A549 treated with RU486 at 1 μM for 4 hours (cell line): ENCODE results near the gene ABCA2. TPM values are rescaled to one million over a fixed set of nuclear protein-coding genes. Genes with fewer than 3 reads are reported as not detected.

Source experiments
- total RNA-seq: library from RNA; stranded (reverse); fragments of 200-300 nt; extraction: Qiagen RNA extraction; gene quantifications from 5 replicates; pipeline ENCODE4 v1.2.3, GENCODE V29; 2022; ENCODE audit warnings: low read depth

The ABCA2 gene
- 18.6 to 29.0 TPM (median 26.5 TPM) in 5 replicates for total RNA-seq

GRCh38 chr9:137027369-137028262, at the start of gene ABCA2:
ABCA2 (minus strand) TSS chr9:137028237; CDS start chr9:137028140, 97 bp downstream.

GRCh38 chr9:137077010-137077747, 49.1 kb upstream of the ABCA2 start, which contains the start of gene UAP1L1:
UAP1L1 (plus strand) TSS chr9:137077517; CDS start chr9:137077533, 16 bp downstream.

GRCh38 chr9:137070201-137070905, 42.3 kb upstream of the ABCA2 start, which contains the start of gene SAPCD2:
SAPCD2 (minus strand) TSS chr9:137070557; CDS start chr9:137070460, 97 bp downstream.

DNA sequence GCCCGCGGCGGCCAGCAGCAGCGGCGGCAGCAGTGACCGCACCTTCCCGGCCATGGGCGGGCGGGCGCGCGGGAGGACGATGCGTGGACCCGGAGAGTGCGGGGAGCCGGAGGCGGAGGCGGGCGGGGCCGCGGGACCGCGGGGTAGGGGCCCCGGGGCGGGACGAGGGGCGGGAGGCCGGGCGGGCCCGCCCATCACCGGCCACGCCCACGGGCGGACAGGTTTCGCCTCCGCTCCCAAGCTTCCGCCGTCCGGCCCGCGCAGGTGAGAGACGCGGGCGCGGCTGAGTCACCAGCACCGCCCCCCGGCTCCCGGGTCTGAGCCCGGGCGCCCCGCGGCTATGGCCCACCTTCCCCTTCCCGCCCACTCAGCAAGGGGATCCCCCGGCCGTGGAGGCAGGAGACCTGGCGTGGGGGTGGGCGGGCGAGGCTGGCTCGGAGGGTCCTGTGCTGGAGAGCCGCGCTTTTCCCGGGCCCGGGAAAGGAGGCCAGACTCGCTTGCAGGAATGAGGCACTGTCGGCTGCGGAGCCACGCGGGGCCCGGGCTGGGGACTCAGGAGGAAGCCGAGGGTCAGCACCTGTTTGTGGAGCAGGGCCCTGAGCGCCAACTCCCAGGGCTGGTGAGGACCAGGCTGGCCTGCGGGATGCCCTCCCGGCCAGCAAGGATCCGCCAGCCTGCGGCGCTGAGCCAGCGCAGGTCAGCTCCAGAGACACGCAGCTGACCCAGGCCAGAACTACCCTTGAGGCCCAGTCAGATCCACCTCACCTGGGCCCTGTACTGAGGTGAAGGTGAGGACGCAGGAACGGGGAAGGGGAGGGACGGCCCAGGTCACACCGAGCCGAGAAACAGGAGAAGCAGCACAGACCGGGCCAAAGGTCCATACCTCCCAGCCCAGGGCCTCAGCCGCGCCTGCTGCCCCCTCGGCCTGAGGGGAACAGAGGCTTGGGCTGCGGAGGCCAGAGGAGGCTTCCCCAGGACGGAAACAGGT, 26.2 kb upstream of the ABCA2 start, which contains the start of gene ENTPD2:
Gene ENTPD2 (minus strand): TSS at position 118 of the 988 bp plus-strand sequence. CDS start 64 bp downstream, at position 54.

GRCh38 chr9:137046088-137046787, 18.2 kb upstream of the ABCA2 start, which contains the start of gene NPDC1:
NPDC1 (minus strand) TSS chr9:137046177; CDS start chr9:137045989, 188 bp downstream.

DNA sequence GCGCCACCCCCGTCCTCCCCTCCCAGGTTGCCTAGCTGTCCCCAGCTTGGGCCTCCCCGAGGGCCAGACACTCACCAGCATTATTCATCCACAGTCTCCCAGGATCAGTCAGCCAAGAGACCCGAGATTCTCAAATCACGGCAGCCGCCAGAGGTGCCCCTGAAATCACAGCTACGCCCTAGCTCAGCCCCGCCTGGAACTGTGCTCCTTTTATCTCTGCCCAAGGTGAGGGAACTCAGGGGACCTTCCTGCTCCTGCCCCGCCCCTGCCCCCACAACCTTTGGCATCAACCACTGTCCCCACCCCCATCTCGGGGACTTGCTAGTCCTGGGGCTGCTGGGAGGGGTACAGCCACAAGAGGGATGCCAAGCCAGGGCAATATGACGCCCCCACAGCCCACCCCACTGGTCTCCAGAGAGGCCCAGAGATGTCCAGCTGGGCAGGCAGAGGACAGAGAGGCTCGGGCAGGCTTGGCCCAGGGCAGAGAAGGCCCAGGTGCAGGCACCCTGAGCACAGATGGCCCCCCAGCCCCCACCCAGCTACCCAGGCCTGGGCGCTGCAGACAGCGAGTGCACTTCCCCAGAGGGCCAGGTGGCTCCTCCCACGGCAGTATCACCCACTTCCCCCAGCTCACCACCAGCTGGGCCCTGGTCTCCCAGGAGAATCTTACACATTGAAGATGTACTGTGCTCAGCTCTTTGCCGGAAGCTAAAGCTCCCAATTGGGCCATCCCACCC, 4.0 kb upstream of the ABCA2 start, which contains the start of gene FUT7:
Gene FUT7 (minus strand): TSS at position 185 of the 737 bp plus-strand sequence. CDS start 97 bp downstream, at position 88.

GRCh38 chr9:136996361-136997292, 31.4 kb downstream of the ABCA2 start, which contains the start of gene CLIC3:
CLIC3 (minus strand) TSS chr9:136996568; CDS start chr9:136996543, 25 bp downstream.

DNA sequence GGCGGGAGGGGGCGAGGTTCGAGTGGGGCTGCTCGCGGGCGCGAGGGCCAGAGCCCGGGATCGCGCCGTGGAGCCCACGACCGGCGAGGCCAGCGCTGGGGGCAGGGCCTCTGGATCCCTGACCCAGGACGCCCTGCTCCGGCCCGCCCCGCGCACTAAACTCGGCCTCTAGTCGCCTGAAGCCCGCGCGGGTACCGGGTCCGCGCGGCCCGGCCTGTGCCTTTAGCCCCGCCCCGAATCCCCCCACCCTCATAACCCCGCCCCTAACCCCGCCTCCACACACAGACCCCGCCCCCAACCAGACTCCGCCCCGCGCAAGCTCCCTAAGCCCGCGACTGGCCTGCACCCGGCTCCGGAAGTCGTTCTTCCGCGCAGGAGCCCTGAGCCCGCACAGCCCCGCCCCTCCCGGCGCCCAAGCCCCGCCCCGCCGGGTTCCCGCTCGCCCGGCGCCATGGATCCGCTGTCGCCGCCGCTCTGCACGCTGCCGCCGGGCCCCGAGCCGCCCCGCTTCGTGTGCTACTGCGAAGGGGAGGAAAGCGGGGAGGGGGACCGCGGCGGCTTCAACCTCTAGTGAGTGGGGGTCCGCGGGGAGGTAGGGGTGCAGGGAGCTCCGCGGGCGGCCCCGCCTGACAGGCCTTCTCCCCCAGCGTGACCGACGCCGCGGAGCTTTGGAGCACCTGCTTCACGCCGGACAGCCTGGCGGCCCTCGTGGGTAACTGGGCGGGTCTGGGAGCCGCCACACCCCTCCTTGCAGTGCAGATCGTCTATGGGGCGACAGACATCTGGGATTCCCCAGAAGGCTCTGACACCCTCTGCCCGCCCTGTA, 35.8 kb downstream of the ABCA2 start, which contains the start of gene PAXX:
Gene PAXX (plus strand): TSS at position 430 of the 826 bp plus-strand sequence. CDS start 22 bp downstream, at position 452.

DNA sequence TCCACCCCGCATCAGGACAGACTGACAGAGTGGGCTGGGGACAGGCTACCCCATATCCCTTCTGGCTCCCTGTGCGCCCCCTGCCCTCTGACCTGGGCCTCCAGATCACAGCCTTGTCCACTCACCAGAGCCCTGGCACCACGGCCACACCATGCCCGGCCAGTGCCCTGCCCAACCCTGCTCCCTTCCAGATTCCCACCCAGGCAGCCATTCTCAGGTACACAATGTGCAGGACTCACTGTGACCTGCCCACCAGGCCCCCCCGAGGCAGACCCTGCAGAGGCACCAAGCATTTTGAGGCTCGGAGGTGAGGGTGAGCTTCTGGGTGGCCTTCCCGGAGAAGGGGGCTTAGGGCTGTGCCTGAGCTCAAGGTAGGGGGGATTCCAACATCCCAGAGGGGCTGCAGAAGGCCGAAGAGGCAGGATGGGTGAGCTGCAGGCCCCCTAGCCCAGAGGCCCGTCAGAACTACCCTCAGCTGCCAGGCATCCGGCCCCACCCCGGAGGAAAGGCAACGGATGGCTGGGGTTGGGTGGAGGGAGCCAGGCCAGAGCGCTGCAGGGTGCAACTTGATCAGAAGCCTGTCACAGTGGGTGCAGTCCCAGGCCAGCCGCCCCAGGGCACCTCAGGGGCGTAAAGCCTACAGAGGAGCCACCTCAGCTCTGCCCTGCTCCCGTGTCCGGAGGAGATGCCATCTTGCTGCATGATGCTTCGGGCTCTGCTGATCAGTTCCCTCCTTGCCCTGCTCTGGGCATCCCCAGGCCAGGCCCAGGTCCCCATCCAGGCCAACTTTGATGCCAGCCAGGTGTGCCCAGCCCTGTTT, 45.6 kb downstream of the ABCA2 start, which contains the start of gene LCNL1:
Gene LCNL1 (plus strand): TSS at position 762 of the 820 bp plus-strand sequence. CDS start 594 bp downstream, outside the sequence.

GRCh38 chr9:136977223-136977622, 50.8 kb downstream of the ABCA2 start, which contains the start of gene PTGDS:
PTGDS (plus strand) TSS chr9:136977504; CDS start chr9:136977579, 75 bp downstream.

Other genes starting within 250 kb of the ABCA2 start
- 55.2 to 72.6 TPM (median 70.2 TPM) in 5 replicates for gene TMEM141, start 236.9 kb downstream of the ABCA2 start, total RNA-seq
- gene CCDC183, start 231.9 kb downstream of the ABCA2 start, total RNA-seq = 0.28 to 0.49 TPM (median 0.32 TPM) in 5 replicates
- 62.1 to 91.5 TPM (median 77.2 TPM) in 5 replicates for gene RABL6, start 220.3 kb downstream of the ABCA2 start, total RNA-seq
- gene AJM1, start 185.8 kb downstream of the ABCA2 start, total RNA-seq = 3.1 to 4.4 TPM (median 4.0 TPM) in 5 replicates
- gene PHPT1, start 178.8 kb downstream of the ABCA2 start, total RNA-seq = 264 to 320 TPM (median 309 TPM) in 5 replicates
- 1.8 to 5.2 TPM (median 3.6 TPM) in 5 replicates for gene MAMDC4, start 175.9 kb downstream of the ABCA2 start, total RNA-seq
- 453 to 576 TPM (median 473 TPM) in 5 replicates for gene EDF1, start 161.9 kb downstream of the ABCA2 start, total RNA-seq
- gene TRAF2, start 141.7 kb downstream of the ABCA2 start, total RNA-seq = 43.0 to 67.7 TPM (median 61.3 TPM) in 5 replicates
- 58.4 to 107 TPM (median 95.0 TPM) in 5 replicates for gene FBXW5, start 83.5 kb downstream of the ABCA2 start, total RNA-seq
- gene C8G, start 83.0 kb downstream of the ABCA2 start, total RNA-seq = 0.24 to 2.2 TPM (median 0.66 TPM) in 5 replicates
- gene LCN12, start 76.0 kb downstream of the ABCA2 start, total RNA-seq = 0.61 to 1.6 TPM (median 0.86 TPM) in 5 replicates
- gene PTGDS, start 50.7 kb downstream of the ABCA2 start, total RNA-seq = 0.25 to 0.76 TPM (median 0.59 TPM) in 3 of 5 replicates, not detected in the others
- not detected in 5 replicates for gene LCNL1, start 45.2 kb downstream of the ABCA2 start, total RNA-seq
- 42.1 to 79.2 TPM (median 76.4 TPM) in 5 replicates for gene PAXX, start 35.8 kb downstream of the ABCA2 start, total RNA-seq
- 2.0 to 3.7 TPM (median 3.4 TPM) in 5 replicates for gene CLIC3, start 31.7 kb downstream of the ABCA2 start, total RNA-seq
- gene FUT7, start 3.9 kb upstream of the ABCA2 start, total RNA-seq = 0.07 to 0.09 TPM (median 0.08 TPM) in 3 of 5 replicates, not detected in the others
- gene NPDC1, start 17.9 kb upstream of the ABCA2 start, total RNA-seq = 37.1 to 85.1 TPM (median 73.1 TPM) in 5 replicates
- 0.31 to 1.1 TPM (median 0.91 TPM) in 5 replicates for gene ENTPD2, start 25.8 kb upstream of the ABCA2 start, total RNA-seq
- 14.0 to 28.0 TPM (median 25.8 TPM) in 5 replicates for gene SAPCD2, start 42.3 kb upstream of the ABCA2 start, total RNA-seq
- 9.3 to 14.6 TPM (median 11.2 TPM) in 5 replicates for gene UAP1L1, start 49.3 kb upstream of the ABCA2 start, total RNA-seq
- 42.0 to 52.8 TPM (median 50.3 TPM) in 5 replicates for gene MAN1B1, start 58.7 kb upstream of the ABCA2 start, total RNA-seq
- 71.8 to 128 TPM (median 111 TPM) in 5 replicates for gene DPP7, start 86.5 kb upstream of the ABCA2 start, total RNA-seq
- 0.26 to 0.78 TPM (median 0.52 TPM) in 5 replicates for gene GRIN1, start 110.9 kb upstream of the ABCA2 start, total RNA-seq
- 0.50 to 1.9 TPM (median 1.9 TPM) in 5 replicates for gene LRRC26, start 141.8 kb upstream of the ABCA2 start, total RNA-seq
- not detected in 5 replicates for gene TMEM210, start 143.8 kb upstream of the ABCA2 start, total RNA-seq
- gene ANAPC2, start 160.3 kb upstream of the ABCA2 start, total RNA-seq = 21.7 to 38.1 TPM (median 33.0 TPM) in 5 replicates
- gene SSNA1, start 160.4 kb upstream of the ABCA2 start, total RNA-seq = 103 to 153 TPM (median 139 TPM) in 5 replicates
- 5.1 to 10.4 TPM (median 8.8 TPM) in 5 replicates for gene TPRN, start 172.5 kb upstream of the ABCA2 start, total RNA-seq
- gene TMEM203, start 177.4 kb upstream of the ABCA2 start, total RNA-seq = 33.4 to 46.5 TPM (median 43.2 TPM) in 5 replicates
- 10.9 to 18.5 TPM (median 16.3 TPM) in 5 replicates for gene NDOR1, start 177.5 kb upstream of the ABCA2 start, total RNA-seq
- gene RNF208, start 194.0 kb upstream of the ABCA2 start, total RNA-seq = 1.1 to 2.2 TPM (median 2.0 TPM) in 5 replicates
- gene CYSRT1, start 196.9 kb upstream of the ABCA2 start, total RNA-seq = 2.7 to 4.3 TPM (median 4.1 TPM) in 5 replicates
- gene RNF224, start 199.3 kb upstream of the ABCA2 start, total RNA-seq = 0.16 to 0.23 TPM (median 0.23 TPM) in 3 of 5 replicates, not detected in the others
- gene SLC34A3, start 202.7 kb upstream of the ABCA2 start, total RNA-seq = 0.07 to 0.08 TPM (median 0.07 TPM) in 3 of 5 replicates, not detected in the others
- gene TUBB4B, start 213.1 kb upstream of the ABCA2 start, total RNA-seq = 579 to 790 TPM (median 733 TPM) in 5 replicates
- not detected in 5 replicates for gene STPG3, start 223.0 kb upstream of the ABCA2 start, total RNA-seq
- 41.2 to 58.1 TPM (median 53.4 TPM) in 5 replicates for gene NELFB, start 227.1 kb upstream of the ABCA2 start, total RNA-seq
- gene TOR4A, start 249.5 kb upstream of the ABCA2 start, total RNA-seq = 18.6 to 30.7 TPM (median 27.4 TPM) in 5 replicates